GM12878 (cell line): Measurements from ENCODE around the gene IFT122.

Experiments used
- CEBPB ChIP-seq, 2 experiments: fragments of 150-350 bp in 1 of 2; IDR thresholded peaks; 2 replicates each; pipeline ENCODE4 v1.6.1; 2012 to 2014; ENCODE audit warnings: low read depth in 2 of 2, low read length in 2 of 2, borderline replicate concordance in 1 of 2, inconsistent platforms in 1 of 2
- CTCF ChIP-seq, 3 experiments: IDR thresholded peaks in 2 of 3; conservative IDR thresholded peaks in 1 of 3; 2 replicates each; pipeline ENCODE4 v1.5.1; 2011; ENCODE audit warnings: low read depth in 3 of 3, low read length in 3 of 3, mild to moderate bottlenecking in 3 of 3, control low read depth in 2 of 3, moderate library complexity in 2 of 3, inconsistent platforms in 1 of 3, mixed read lengths in 1 of 3; ENCODE audit not compliant: control insufficient read depth in 2 of 3, insufficient read depth in 1 of 3; ENCODE audit errors: extremely low read depth in 1 of 3
- LARP7 ChIP-seq: fragments of 450-650 bp; IDR thresholded peaks from 2 replicates; pipeline ENCODE4 v1.6.1; 2017; ENCODE audit warnings: mild to moderate bottlenecking
- RAD21 ChIP-seq: IDR thresholded peaks from 2 replicates; pipeline ENCODE4 v1.6.1; 2011; ENCODE audit warnings: mild to moderate bottlenecking, low read depth, low read length, moderate library complexity; ENCODE audit not compliant: insufficient read depth
- STAT1 ChIP-seq: fragments of 450-650 bp; conservative IDR thresholded peaks from 2 replicates; pipeline ENCODE4 v1.6.1; 2014; ENCODE audit warnings: antibody characterized with exemption, mild to moderate bottlenecking
- STAT3 ChIP-seq: IDR thresholded peaks from 2 replicates; pipeline ENCODE4 v1.6.1; 2011; ENCODE audit warnings: low read depth, low read length, improper control_type of control experiment
- TF ChIP-seq, protein P1 (sequence below): IDR thresholded peaks from 2 replicates; pipeline ENCODE4 v1.6.1; 2012; ENCODE audit warnings: mild to moderate bottlenecking, low read depth, low read length
- TF ChIP-seq, protein P2 (sequence below): fragments of 450-650 bp; IDR thresholded peaks from 2 replicates; pipeline ENCODE4 v1.6.1; 2017; ENCODE audit warnings: mild to moderate bottlenecking

- TF ChIP-seq STAT1 (no peak), LARP7 (no peak), STAT3 (no peak), RAD21 (no peak), CTCF (IDR thresholded peaks at IDR 0.05 in 2 of 3, conservative IDR thresholded peaks at IDR 0.05 in 1 of 3; ENCODE audit: control insufficient read depth in 2 of 3, extremely low read depth in 1 of 3, insufficient read depth in 1 of 3, low read depth in 3 of 3, low read length in 3 of 3) (no peak), CEBPB (IDR thresholded peaks at IDR 0.05; ENCODE audit: borderline replicate concordance in 1 of 2, low read depth in 2 of 2, low read length in 2 of 2) (no peak)
- TF ChIP-seq, protein P1, sequence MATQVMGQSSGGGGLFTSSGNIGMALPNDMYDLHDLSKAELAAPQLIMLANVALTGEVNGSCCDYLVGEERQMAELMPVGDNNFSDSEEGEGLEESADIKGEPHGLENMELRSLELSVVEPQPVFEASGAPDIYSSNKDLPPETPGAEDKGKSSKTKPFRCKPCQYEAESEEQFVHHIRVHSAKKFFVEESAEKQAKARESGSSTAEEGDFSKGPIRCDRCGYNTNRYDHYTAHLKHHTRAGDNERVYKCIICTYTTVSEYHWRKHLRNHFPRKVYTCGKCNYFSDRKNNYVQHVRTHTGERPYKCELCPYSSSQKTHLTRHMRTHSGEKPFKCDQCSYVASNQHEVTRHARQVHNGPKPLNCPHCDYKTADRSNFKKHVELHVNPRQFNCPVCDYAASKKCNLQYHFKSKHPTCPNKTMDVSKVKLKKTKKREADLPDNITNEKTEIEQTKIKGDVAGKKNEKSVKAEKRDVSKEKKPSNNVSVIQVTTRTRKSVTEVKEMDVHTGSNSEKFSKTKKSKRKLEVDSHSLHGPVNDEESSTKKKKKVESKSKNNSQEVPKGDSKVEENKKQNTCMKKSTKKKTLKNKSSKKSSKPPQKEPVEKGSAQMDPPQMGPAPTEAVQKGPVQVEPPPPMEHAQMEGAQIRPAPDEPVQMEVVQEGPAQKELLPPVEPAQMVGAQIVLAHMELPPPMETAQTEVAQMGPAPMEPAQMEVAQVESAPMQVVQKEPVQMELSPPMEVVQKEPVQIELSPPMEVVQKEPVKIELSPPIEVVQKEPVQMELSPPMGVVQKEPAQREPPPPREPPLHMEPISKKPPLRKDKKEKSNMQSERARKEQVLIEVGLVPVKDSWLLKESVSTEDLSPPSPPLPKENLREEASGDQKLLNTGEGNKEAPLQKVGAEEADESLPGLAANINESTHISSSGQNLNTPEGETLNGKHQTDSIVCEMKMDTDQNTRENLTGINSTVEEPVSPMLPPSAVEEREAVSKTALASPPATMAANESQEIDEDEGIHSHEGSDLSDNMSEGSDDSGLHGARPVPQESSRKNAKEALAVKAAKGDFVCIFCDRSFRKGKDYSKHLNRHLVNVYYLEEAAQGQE = no peak
- TF ChIP-seq, protein P2, sequence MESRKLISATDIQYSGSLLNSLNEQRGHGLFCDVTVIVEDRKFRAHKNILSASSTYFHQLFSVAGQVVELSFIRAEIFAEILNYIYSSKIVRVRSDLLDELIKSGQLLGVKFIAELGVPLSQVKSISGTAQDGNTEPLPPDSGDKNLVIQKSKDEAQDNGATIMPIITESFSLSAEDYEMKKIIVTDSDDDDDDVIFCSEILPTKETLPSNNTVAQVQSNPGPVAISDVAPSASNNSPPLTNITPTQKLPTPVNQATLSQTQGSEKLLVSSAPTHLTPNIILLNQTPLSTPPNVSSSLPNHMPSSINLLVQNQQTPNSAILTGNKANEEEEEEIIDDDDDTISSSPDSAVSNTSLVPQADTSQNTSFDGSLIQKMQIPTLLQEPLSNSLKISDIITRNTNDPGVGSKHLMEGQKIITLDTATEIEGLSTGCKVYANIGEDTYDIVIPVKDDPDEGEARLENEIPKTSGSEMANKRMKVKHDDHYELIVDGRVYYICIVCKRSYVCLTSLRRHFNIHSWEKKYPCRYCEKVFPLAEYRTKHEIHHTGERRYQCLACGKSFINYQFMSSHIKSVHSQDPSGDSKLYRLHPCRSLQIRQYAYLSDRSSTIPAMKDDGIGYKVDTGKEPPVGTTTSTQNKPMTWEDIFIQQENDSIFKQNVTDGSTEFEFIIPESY = no peak
Measured at GRCh38 chr3:129460572-129460971, 20.5 kb downstream of the IFT122 start.
